ENCODE results near the gene DEF6.
A peak's percentile ranks its signal among the peaks of the same experiment; 100 is the strongest.

Gene DEF6

GRCh38 chr6:35296931-35297600 is 552 bp upstream of the DEF6 start:
- H3K4me2 ChIP-seq (ENCODE audit: insufficient read depth, low read length, poor library complexity, severe bottlenecking) = no peak overlapping the region
- peaks cover 0 to 4% of the 10 kb centered on the region in 2 donors for H3K4me1 ChIP-seq (ENCODE audit: control insufficient read depth in 2 of 2, insufficient read depth in 1 of 2, low read depth in 1 of 2, low read length in 2 of 2)
- no peak overlapping the region for H4K8ac ChIP-seq (ENCODE audit: low read depth, low read length)
- no peaks in the 10 kb centered on the region for H3K9me3 ChIP-seq (replicated peaks in 1 of 2; ENCODE audit: control insufficient read depth in 2 of 2, insufficient read depth in 1 of 2, low read depth in 1 of 2, low read length in 2 of 2)
- H3K14ac ChIP-seq (ENCODE audit: low read length) = no peak overlapping the region
- WGBS, 2 donors (ENCODE audit: extremely low coverage in 2 of 2, insufficient read length in 2 of 2, insufficient replicate concordance in 1 of 2) = no CpG with 5 or more reads among the region's 6 CpGs
- peak overlapping the region; percentile 2 for H2AK5ac ChIP-seq (ENCODE audit: low read depth, low read length)
- H2AFZ ChIP-seq (ENCODE audit: low read length) = no peak overlapping the region
- no peaks in the 10 kb centered on the region for H3K27me3 ChIP-seq (ENCODE audit: control insufficient read depth in 3 of 3, insufficient read depth in 3 of 3, low read depth in 1 of 3, low read length in 3 of 3)
- DNase-seq (ENCODE audit: low spot score) = no peak
- H3K18ac ChIP-seq (ENCODE audit: low read length) = no peak overlapping the region
- no peak overlapping the region for H2BK12ac ChIP-seq (ENCODE audit: low read length)
- H3K9ac ChIP-seq (ENCODE audit: low read depth, low read length, poor library complexity) = no peak overlapping the region
- no peak overlapping the region for H3K4ac ChIP-seq (ENCODE audit: low read length)
- no peak overlapping the region for H4K91ac ChIP-seq (ENCODE audit: low read depth, low read length, poor library complexity)
- no peak overlapping the region for H3K27ac ChIP-seq (replicated peaks; ENCODE audit: low read length)
- no peaks in the 10 kb centered on the region for H3K79me1 ChIP-seq (ENCODE audit: low read depth, low read length)
- no peak overlapping the region for H3K4me3 ChIP-seq (ENCODE audit: low read length in 2 of 2)
- H2BK5ac ChIP-seq (ENCODE audit: low read length) = no peak overlapping the region
- no peak overlapping the region for H2BK15ac ChIP-seq (ENCODE audit: low read length)
- H3K23ac ChIP-seq (ENCODE audit: low read depth, low read length, poor library complexity) = no peak overlapping the region
- no peak overlapping the region for H2BK120ac ChIP-seq (ENCODE audit: low read depth, low read length)
- peaks cover 8 to 59% of the 10 kb centered on the region in 2 donors for H3K36me3 ChIP-seq (replicated peaks in 1 of 2; ENCODE audit: control insufficient read depth in 2 of 2, insufficient read depth in 2 of 2, low read length in 2 of 2)

- Histone ChIP-seq H4K91ac (ENCODE audit: low read depth, low read length, poor library complexity) (no peak overlapping the region), H3K27me3 (ENCODE audit: control insufficient read depth in 3 of 3, insufficient read depth in 3 of 3, low read depth in 1 of 3, low read length in 3 of 3) (no peaks in the 10 kb centered on the region), H2BK15ac (ENCODE audit: low read length) (no peak overlapping the region), H3K4ac (ENCODE audit: low read length) (no peak overlapping the region), H3K4me1 (ENCODE audit: control insufficient read depth in 2 of 2, insufficient read depth in 1 of 2, low read depth in 1 of 2, low read length in 2 of 2) (peaks cover 7 to 8% of the 10 kb centered on the region in 2 donors), H4K8ac (ENCODE audit: low read depth, low read length) (no peak overlapping the region), H3K4me3 (ENCODE audit: low read length in 2 of 2) (no peak overlapping the region), H3K9ac (ENCODE audit: low read depth, low read length, poor library complexity) (no peak overlapping the region), H3K23ac (ENCODE audit: low read depth, low read length, poor library complexity) (no peak overlapping the region), H2BK5ac (ENCODE audit: low read length) (no peak overlapping the region), H3K79me1 (ENCODE audit: low read depth, low read length) (no peaks in the 10 kb centered on the region), H2BK12ac (ENCODE audit: low read length) (no peak overlapping the region), H3K18ac (ENCODE audit: low read length) (no peak overlapping the region), H2AFZ (ENCODE audit: low read length) (no peak overlapping the region), H3K14ac (ENCODE audit: low read length) (no peak overlapping the region), H3K27ac (replicated peaks; ENCODE audit: low read length) (no peak overlapping the region), H3K9me3 (replicated peaks in 1 of 2; ENCODE audit: control insufficient read depth in 2 of 2, insufficient read depth in 1 of 2, low read depth in 1 of 2, low read length in 2 of 2) (no peaks in the 10 kb centered on the region), H2BK120ac (ENCODE audit: low read depth, low read length) (no peak overlapping the region), H3K4me2 (ENCODE audit: insufficient read depth, low read length, poor library complexity, severe bottlenecking) (no peak overlapping the region), H2AK5ac (ENCODE audit: low read depth, low read length) (no peak overlapping the region), H3K36me3 (replicated peaks in 1 of 2; ENCODE audit: control insufficient read depth in 2 of 2, insufficient read depth in 2 of 2, low read length in 2 of 2) (peaks cover 4 to 43% of the 10 kb centered on the region in 2 donors)
- WGBS, 2 donors (ENCODE audit: extremely low coverage in 2 of 2, insufficient read length in 2 of 2, insufficient replicate concordance in 1 of 2) = no CpG with 5 or more reads among the region's 6 CpGs
- no peak for DNase-seq (ENCODE audit: low spot score)
These were observed 1.1 kb downstream of the DEF6 start for GRCh38 chr6:35298625-35299140.

- WGBS, 2 donors (ENCODE audit: extremely low coverage in 2 of 2, insufficient read length in 2 of 2, insufficient replicate concordance in 1 of 2) = no CpG with 5 or more reads among the region's 4 CpGs
These were observed 2.1 kb downstream of the DEF6 start for GRCh38 chr6:35299674-35300073.

GRCh38 chr6:35300848-35301247 is 3.2 kb downstream of the DEF6 start:
- Histone ChIP-seq H4K8ac (ENCODE audit: low read depth, low read length) (no peak overlapping the region), H3K36me3 (replicated peaks in 1 of 2; ENCODE audit: control insufficient read depth in 2 of 2, insufficient read depth in 2 of 2, low read length in 2 of 2) (peaks cover 0 to 22% of the 10 kb centered on the region in 2 donors), H2AFZ (ENCODE audit: low read length) (no peak overlapping the region), H3K4me3 (ENCODE audit: low read length in 2 of 2) (no peak overlapping the region), H3K9ac (ENCODE audit: low read depth, low read length, poor library complexity) (no peak overlapping the region), H3K14ac (ENCODE audit: low read length) (no peak overlapping the region), H3K18ac (ENCODE audit: low read length) (no peak overlapping the region), H3K4me1 (ENCODE audit: control insufficient read depth in 2 of 2, insufficient read depth in 1 of 2, low read depth in 1 of 2, low read length in 2 of 2) (peaks cover 7 to 8% of the 10 kb centered on the region in 2 donors), H3K9me3 (replicated peaks in 1 of 2; ENCODE audit: control insufficient read depth in 2 of 2, insufficient read depth in 1 of 2, low read depth in 1 of 2, low read length in 2 of 2) (no peaks in the 10 kb centered on the region), H2BK120ac (ENCODE audit: low read depth, low read length) (peak overlapping the region; percentile 34), H2AK5ac (ENCODE audit: low read depth, low read length) (no peak overlapping the region), H3K79me1 (ENCODE audit: low read depth, low read length) (no peaks in the 10 kb centered on the region), H3K4me2 (ENCODE audit: insufficient read depth, low read length, poor library complexity, severe bottlenecking) (no peak overlapping the region), H2BK12ac (ENCODE audit: low read length) (no peak overlapping the region), H3K27ac (replicated peaks; ENCODE audit: low read length) (no peak overlapping the region), H2BK15ac (ENCODE audit: low read length) (no peak overlapping the region), H3K4ac (ENCODE audit: low read length) (no peak overlapping the region), H3K27me3 (ENCODE audit: control insufficient read depth in 3 of 3, insufficient read depth in 3 of 3, low read depth in 1 of 3, low read length in 3 of 3) (no peaks in the 10 kb centered on the region), H3K23ac (ENCODE audit: low read depth, low read length, poor library complexity) (peak overlapping the region; percentile 48), H4K91ac (ENCODE audit: low read depth, low read length, poor library complexity) (no peak overlapping the region), H2BK5ac (ENCODE audit: low read length) (no peak overlapping the region)
- DNase-seq (ENCODE audit: low spot score) = no peak

More at GRCh38 chr6:35299674-35300073, 2.1 kb downstream of the DEF6 start:
- H3K4me2 ChIP-seq (ENCODE audit: insufficient read depth, low read length, poor library complexity, severe bottlenecking) = no peak overlapping the region
- no peak overlapping the region for H4K91ac ChIP-seq (ENCODE audit: low read depth, low read length, poor library complexity)
- H2BK5ac ChIP-seq (ENCODE audit: low read length) = no peak overlapping the region
- no peak for DNase-seq (ENCODE audit: low spot score)
- H3K14ac ChIP-seq (ENCODE audit: low read length) = no peak overlapping the region
- H2BK12ac ChIP-seq (ENCODE audit: low read length) = no peak overlapping the region
- no peak overlapping the region for H3K9ac ChIP-seq (ENCODE audit: low read depth, low read length, poor library complexity)
- no peaks in the 10 kb centered on the region for H3K9me3 ChIP-seq (replicated peaks in 1 of 2; ENCODE audit: control insufficient read depth in 2 of 2, insufficient read depth in 1 of 2, low read depth in 1 of 2, low read length in 2 of 2)
- no peak overlapping the region for H3K4me3 ChIP-seq (ENCODE audit: low read length in 2 of 2)
- peaks cover 7 to 8% of the 10 kb centered on the region in 2 donors for H3K4me1 ChIP-seq (ENCODE audit: control insufficient read depth in 2 of 2, insufficient read depth in 1 of 2, low read depth in 1 of 2, low read length in 2 of 2)
- peaks cover 2 to 33% of the 10 kb centered on the region in 2 donors for H3K36me3 ChIP-seq (replicated peaks in 1 of 2; ENCODE audit: control insufficient read depth in 2 of 2, insufficient read depth in 2 of 2, low read length in 2 of 2)
- no peak overlapping the region for H4K8ac ChIP-seq (ENCODE audit: low read depth, low read length)
- no peak overlapping the region for H2AK5ac ChIP-seq (ENCODE audit: low read depth, low read length)
- H3K27ac ChIP-seq (replicated peaks; ENCODE audit: low read length) = no peak overlapping the region
- H3K27me3 ChIP-seq (ENCODE audit: control insufficient read depth in 3 of 3, insufficient read depth in 3 of 3, low read depth in 1 of 3, low read length in 3 of 3) = no peaks in the 10 kb centered on the region
- H2BK15ac ChIP-seq (ENCODE audit: low read length) = no peak overlapping the region
- no peak overlapping the region for H2BK120ac ChIP-seq (ENCODE audit: low read depth, low read length)
- no peak overlapping the region for H3K18ac ChIP-seq (ENCODE audit: low read length)
- no peak overlapping the region for H3K23ac ChIP-seq (ENCODE audit: low read depth, low read length, poor library complexity)
- H3K4ac ChIP-seq (ENCODE audit: low read length) = no peak overlapping the region
- no peak overlapping the region for H2AFZ ChIP-seq (ENCODE audit: low read length)
- H3K79me1 ChIP-seq (ENCODE audit: low read depth, low read length) = no peaks in the 10 kb centered on the region
